Keratinocyte (primary cell): ENCODE results near the gene VPS41. TPM values are rescaled to one million over a fixed set of nuclear protein-coding genes. Genes with fewer than 3 reads are reported as not detected.
A peak's percentile ranks its signal among the peaks of the same experiment; 100 is the strongest.

ENCODE experiments used
- DNase-seq: peaks from one replicate; pipeline ENCODE4 v3.0.0-alpha.2; 2011; ENCODE audit warnings: low read depth, missing footprints, low spot score
- FAIRE-seq: peaks from 2 replicates; lab custom pipeline; 2011; peaks lifted over from hg19 to GRCh38; lab: Jason Lieb, UNC
- H2AFZ ChIP-seq: 2 replicates; pipeline ENCODE4 v1.6.0; 2012; ENCODE audit warnings: low read length, control low read depth, inconsistent platforms; ENCODE audit not compliant: control insufficient read depth
- H3K27ac ChIP-seq: 2 replicates; pipeline ENCODE4 v1.5.1; 2011; ENCODE audit warnings: low read length; ENCODE audit not compliant: control insufficient read depth, insufficient read depth
- H3K27me3 ChIP-seq: 3 replicates; pipeline ENCODE4 v1.6.0; 2011; ENCODE audit warnings: low read length; ENCODE audit not compliant: control insufficient read depth, insufficient read depth; ENCODE audit errors: extremely low read depth
- H3K36me3 ChIP-seq, 2 experiments: 2 replicates in 1 of 2; 3 replicates in 1 of 2; pipeline ENCODE4 v1.5.1; 2011; ENCODE audit warnings: low read length in 2 of 2, mild to moderate bottlenecking in 1 of 2; ENCODE audit not compliant: control insufficient read depth in 2 of 2, insufficient read depth in 2 of 2; ENCODE audit errors: extremely low read depth in 1 of 2
- H3K4me1 ChIP-seq: 3 replicates; pipeline ENCODE4 v1.5.1; 2011; ENCODE audit warnings: low read length; ENCODE audit not compliant: control insufficient read depth, insufficient read depth; ENCODE audit errors: extremely low read depth
- H3K4me2 ChIP-seq: 3 replicates; pipeline ENCODE4 v1.6.0; 2011; ENCODE audit warnings: low read depth, low read length; ENCODE audit not compliant: control insufficient read depth, insufficient read depth; ENCODE audit errors: extremely low read depth
- H3K4me3 ChIP-seq, 3 experiments: fragments of 200-600 bp in 1 of 3; sonication (generic) in 1 of 3; 2 replicates in 2 of 3; 3 replicates in 1 of 3; pipeline ENCODE4 v1.5.1; 2011 to 2016; ENCODE audit warnings: low read length in 3 of 3, mild to moderate bottlenecking in 3 of 3, control low read depth in 2 of 3, inconsistent platforms in 1 of 3, low read depth in 1 of 3, mixed read lengths in 1 of 3, mixed run types in 1 of 3, moderate library complexity in 1 of 3; ENCODE audit not compliant: control insufficient read depth in 2 of 3, insufficient read depth in 2 of 3; ENCODE audit errors: extremely low read depth in 1 of 3
- H3K79me2 ChIP-seq: 2 replicates; pipeline ENCODE4 v1.6.0; 2012; ENCODE audit warnings: low read length; ENCODE audit not compliant: control insufficient read depth, insufficient read depth
- H3K9ac ChIP-seq: 3 replicates; pipeline ENCODE4 v1.6.0; 2011; ENCODE audit warnings: low read length; ENCODE audit not compliant: control insufficient read depth, insufficient read depth; ENCODE audit errors: extremely low read depth
- H3K9me1 ChIP-seq: 3 replicates; pipeline ENCODE4 v1.6.0; 2011; ENCODE audit warnings: low read length; ENCODE audit not compliant: control insufficient read depth, insufficient read depth; ENCODE audit errors: extremely low read depth
- H3K9me3 ChIP-seq: 2 replicates; pipeline ENCODE4 v1.5.1; 2012; ENCODE audit warnings: low read depth, low read length; ENCODE audit not compliant: control insufficient read depth
- H4K20me1 ChIP-seq: 3 replicates; pipeline ENCODE4 v1.6.0; 2011; ENCODE audit warnings: low read length; ENCODE audit not compliant: control insufficient read depth, insufficient read depth; ENCODE audit errors: extremely low read depth
- EZH2 ChIP-seq: IDR thresholded peaks from one replicate; pipeline ENCODE4 v1.6.1; 2012; ENCODE audit warnings: inconsistent platforms, mild to moderate bottlenecking, low read length, moderate library complexity
- dilution Hi-C: fragments of 300-500 bp; cut with MboI; formaldehyde crosslinking; loops from one replicate; pipeline ENCODE4 v1.7.0; 2020; ENCODE audit warnings: low sequenced_read_pairs; ENCODE audit not compliant: extremely low pct_ligation_motif_present
- polyA plus RNA-seq, 5 experiments: library from polyadenylated mRNA; depleted of rRNA in 3 of 5; stranded (reverse) in 3 of 5; stranded (forward) in 1 of 5; unstranded in 1 of 5; fragments of >200 nt; gene quantifications; 1 replicate in 1 of 5; 2 replicates in 3 of 5; 3 replicates in 1 of 5; pipeline versions ENCODE4 v1.2.1 to v1.2.3, GENCODE V29; 2011 to 2012; ENCODE audit warnings: missing spikeins in 2 of 5, low read depth in 1 of 5, low replicate concordance in 1 of 5
- TF ChIP-seq, protein P1 (sequence below), 3 experiments: IDR thresholded peaks in 1 of 3; conservative IDR thresholded peaks in 1 of 3; optimal IDR thresholded peaks in 1 of 3; 2 replicates in 2 of 3; 3 replicates in 1 of 3; pipeline versions ENCODE3 to v1.5.1; 2011; ENCODE audit warnings: low read length in 3 of 3, mild to moderate bottlenecking in 3 of 3, moderate library complexity in 2 of 3, control low read depth in 1 of 3, inconsistent platforms in 1 of 3; ENCODE audit not compliant: insufficient read depth in 2 of 3; ENCODE audit errors: extremely low read depth in 1 of 3

The VPS41 gene
- polyA plus RNA-seq, 1 donor (not counting 4 experiments of a cell fraction or from before 2014, with no cell fraction given): 38.1 TPM

DNA sequence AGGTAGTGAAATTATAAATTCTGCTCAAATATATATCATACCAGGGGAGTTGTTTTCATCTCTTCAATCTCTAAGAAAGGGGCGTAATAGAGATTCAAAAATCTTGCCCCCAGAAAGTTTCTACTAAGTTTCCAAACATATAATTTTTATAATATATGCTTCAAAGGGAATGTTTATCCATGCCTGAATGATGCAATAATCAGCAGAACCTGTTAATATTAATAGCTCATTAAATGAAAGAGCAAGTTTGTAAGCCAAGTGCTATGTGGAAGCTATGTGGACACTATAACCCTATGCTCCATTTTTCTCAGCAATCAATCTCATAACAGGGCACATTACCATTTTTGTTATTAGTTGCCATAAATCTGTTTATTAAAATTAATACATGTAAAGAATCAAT is 25.3 kb downstream of the VPS41 start:
- Histone ChIP-seq H3K79me2 (peaks cover 4% of the 10 kb centered on the region), H3K9me3 (no peaks in the 10 kb centered on the region), H3K4me2 (no peak overlapping the region), H4K20me1 (no peaks in the 10 kb centered on the region), H2AFZ (no peak overlapping the region), H3K27ac (no peak overlapping the region), H3K4me3 (no peak overlapping the region), H3K9ac (no peak overlapping the region), H3K36me3 (no peaks in the 10 kb centered on the region), H3K9me1 (no peaks in the 10 kb centered on the region), H3K4me1 (peaks cover 23% of the 10 kb centered on the region), H3K27me3 (no peaks in the 10 kb centered on the region)
- dilution Hi-C loops: no loop called here
- DNase-seq: no peak
- TF ChIP-seq EZH2: no peak
- TF ChIP-seq, protein P1, sequence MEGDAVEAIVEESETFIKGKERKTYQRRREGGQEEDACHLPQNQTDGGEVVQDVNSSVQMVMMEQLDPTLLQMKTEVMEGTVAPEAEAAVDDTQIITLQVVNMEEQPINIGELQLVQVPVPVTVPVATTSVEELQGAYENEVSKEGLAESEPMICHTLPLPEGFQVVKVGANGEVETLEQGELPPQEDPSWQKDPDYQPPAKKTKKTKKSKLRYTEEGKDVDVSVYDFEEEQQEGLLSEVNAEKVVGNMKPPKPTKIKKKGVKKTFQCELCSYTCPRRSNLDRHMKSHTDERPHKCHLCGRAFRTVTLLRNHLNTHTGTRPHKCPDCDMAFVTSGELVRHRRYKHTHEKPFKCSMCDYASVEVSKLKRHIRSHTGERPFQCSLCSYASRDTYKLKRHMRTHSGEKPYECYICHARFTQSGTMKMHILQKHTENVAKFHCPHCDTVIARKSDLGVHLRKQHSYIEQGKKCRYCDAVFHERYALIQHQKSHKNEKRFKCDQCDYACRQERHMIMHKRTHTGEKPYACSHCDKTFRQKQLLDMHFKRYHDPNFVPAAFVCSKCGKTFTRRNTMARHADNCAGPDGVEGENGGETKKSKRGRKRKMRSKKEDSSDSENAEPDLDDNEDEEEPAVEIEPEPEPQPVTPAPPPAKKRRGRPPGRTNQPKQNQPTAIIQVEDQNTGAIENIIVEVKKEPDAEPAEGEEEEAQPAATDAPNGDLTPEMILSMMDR (optimal IDR thresholded peaks at IDR 0.05 in 1 of 3, IDR thresholded peaks at IDR 0.05 in 1 of 3, conservative IDR thresholded peaks at IDR 0.05 in 1 of 3; ENCODE audit: extremely low read depth in 1 of 3, insufficient read depth in 2 of 3, low read length in 3 of 3): no peak
- no peak for FAIRE-seq

DNA sequence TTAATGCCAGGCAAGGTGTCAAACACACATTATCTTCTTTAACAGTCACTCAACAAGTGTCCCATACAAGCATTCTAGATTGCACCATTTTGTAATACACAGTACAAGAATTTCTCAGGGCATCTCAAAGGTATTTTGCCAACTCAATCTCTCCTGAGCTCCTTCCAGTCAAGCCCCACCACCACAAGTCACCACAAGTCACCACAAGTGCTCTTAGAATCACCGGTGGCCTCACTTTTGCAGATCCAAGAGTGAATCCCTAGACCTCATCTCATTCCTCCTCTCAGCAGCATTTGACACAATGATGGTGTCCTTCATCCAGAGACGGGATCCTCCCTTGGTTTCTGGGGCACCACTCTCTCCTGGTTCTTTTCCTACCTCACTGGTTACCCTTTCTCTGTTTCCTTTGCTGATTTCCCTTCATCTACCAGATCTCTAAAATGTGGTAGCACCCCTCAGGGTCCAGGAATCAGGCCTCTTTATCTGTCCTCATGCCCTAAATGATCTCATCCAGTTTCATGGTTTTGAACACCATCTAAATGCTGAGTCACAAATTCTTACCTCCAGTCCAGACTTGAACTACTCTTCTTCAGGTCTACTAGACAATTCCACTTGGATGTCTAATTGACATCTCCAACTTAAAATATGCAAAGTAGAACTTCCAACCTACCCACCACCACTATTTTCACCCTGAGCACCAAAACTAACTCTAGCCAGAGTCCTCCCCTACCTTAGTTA is 26.9 kb downstream of the VPS41 start:
- H2AFZ ChIP-seq: peak overlapping the region; percentile 56
- H3K4me2 ChIP-seq: peak overlapping the region; percentile 49
- H3K9ac ChIP-seq: no peak overlapping the region
- H4K20me1 ChIP-seq: no peaks in the 10 kb centered on the region
- H3K27ac ChIP-seq: peak overlapping the region; percentile 58
- peaks cover 6% of the 10 kb centered on the region for H3K79me2 ChIP-seq
- H3K9me1 ChIP-seq: no peaks in the 10 kb centered on the region
- no peaks in the 10 kb centered on the region for H3K36me3 ChIP-seq
- no peaks in the 10 kb centered on the region for H3K27me3 ChIP-seq
- dilution Hi-C loops: no loop called here
- FAIRE-seq (peak; percentile 72), DNase-seq (peak; percentile 64)
- no peaks in the 10 kb centered on the region for H3K9me3 ChIP-seq
- H3K4me3 ChIP-seq: no peak overlapping the region
- peaks cover 23% of the 10 kb centered on the region for H3K4me1 ChIP-seq
- TF ChIP-seq, protein P1 (optimal IDR thresholded peaks at IDR 0.05 in 1 of 3, IDR thresholded peaks at IDR 0.05 in 1 of 3, conservative IDR thresholded peaks at IDR 0.05 in 1 of 3; ENCODE audit: extremely low read depth in 1 of 3, insufficient read depth in 2 of 3, low read length in 3 of 3): no peak
- TF ChIP-seq EZH2: no peak
